Heart left ventricle (tissue), 13 donors: ENCODE data around the gene ARHGAP44.

Source experiments
- POLR2A ChIP-seq, 2 donors: fragments of 450-650 bp; IDR thresholded peaks; one replicate each; pipeline ENCODE4 v1.6.1; 2017; ENCODE audit warnings: antibody characterized with exemption in 2 of 2, mild to moderate bottlenecking in 2 of 2, moderate library complexity in 2 of 2
- TF ChIP-seq, protein P1 (sequence below), 12 donors: fragments of 200-600 bp; sonication (generic) in 4 of 12; IDR thresholded peaks; one replicate each; pipeline versions ENCODE4 v1.5.0 to v1.8.0; 2018 to 2022; ENCODE audit warnings: antibody characterized with exemption in 12 of 12, mild to moderate bottlenecking in 5 of 12
- donor health status: ischemic (EF 13 %, LVEDD 7.1; RV severe dilation, severe dysfunction).
- donor health status: DM: no; HTN: yes; CAD: no.
- donor health status: DM: no; HTN: no; CAD: no.
- donor health status: ischemic (EF 25% LVEDD 6.9; RV normal size, moderate dysfunction).
- donor health status: ischemic (EF 25% LVEDD 5.7; RV mildly dilated, moderate dysfunction).
- donor health status: ischemic (EF 35%, LVEDD 5.7; RV mildly dilated, moderate dysfunction).
- donor health status: nonischemic (EF 11% LVEDD 7.7; RV severe dilation, severe dysfunction).
- donor health status: DM: yes; HTN: yes; CAD: no.
- donor health status: PGD.
- donor health status: ischemic (EF 29% LVEDD 5.4; RV normal size, mild dysfunction).
- donor health status: nonischemic (EF 23%, LVEDD 6.1; RV moderate dilation, normal function).

GRCh38 chr17:12928736-12929135, 139.4 kb downstream of the ARHGAP44 start:
- TF ChIP-seq, protein P1, sequence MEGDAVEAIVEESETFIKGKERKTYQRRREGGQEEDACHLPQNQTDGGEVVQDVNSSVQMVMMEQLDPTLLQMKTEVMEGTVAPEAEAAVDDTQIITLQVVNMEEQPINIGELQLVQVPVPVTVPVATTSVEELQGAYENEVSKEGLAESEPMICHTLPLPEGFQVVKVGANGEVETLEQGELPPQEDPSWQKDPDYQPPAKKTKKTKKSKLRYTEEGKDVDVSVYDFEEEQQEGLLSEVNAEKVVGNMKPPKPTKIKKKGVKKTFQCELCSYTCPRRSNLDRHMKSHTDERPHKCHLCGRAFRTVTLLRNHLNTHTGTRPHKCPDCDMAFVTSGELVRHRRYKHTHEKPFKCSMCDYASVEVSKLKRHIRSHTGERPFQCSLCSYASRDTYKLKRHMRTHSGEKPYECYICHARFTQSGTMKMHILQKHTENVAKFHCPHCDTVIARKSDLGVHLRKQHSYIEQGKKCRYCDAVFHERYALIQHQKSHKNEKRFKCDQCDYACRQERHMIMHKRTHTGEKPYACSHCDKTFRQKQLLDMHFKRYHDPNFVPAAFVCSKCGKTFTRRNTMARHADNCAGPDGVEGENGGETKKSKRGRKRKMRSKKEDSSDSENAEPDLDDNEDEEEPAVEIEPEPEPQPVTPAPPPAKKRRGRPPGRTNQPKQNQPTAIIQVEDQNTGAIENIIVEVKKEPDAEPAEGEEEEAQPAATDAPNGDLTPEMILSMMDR (IDR thresholded peaks at IDR 0.05): peak in 6 of 12 donors; percentile 10 to 29 (median 18)
- no peak for TF ChIP-seq POLR2A (IDR thresholded peaks at IDR 0.05)
